HEK293 (cell line): Measurements from ENCODE around the gene GJA1.

Source experiments
- CTCF ChIA-PET: fragments of 350-600 bp; formaldehyde crosslinking; extraction: SDS; loops from one replicate; lab custom pipeline; 2021; ENCODE audit warnings: antibody characterized with exemption; lab: Yijun Ruan, JAX
- POLR2A ChIA-PET: fragments of 300-600 bp; formaldehyde crosslinking; extraction: SDS; loops from one replicate; lab custom pipeline; 2020; ENCODE audit warnings: antibody characterized with exemption, inconsistent platforms; lab: Yijun Ruan, JAX
- H3K27ac ChIP-seq: fragments of 200-500 bp; sonication (Bioruptor generic); 2 replicates; pipeline ENCODE4 v1.5.1; 2014; ENCODE audit warnings: low read depth, low read length, control low read depth, inconsistent platforms; ENCODE audit errors: extremely low read depth
- H3K36me3 ChIP-seq, 2 experiments: fragments of 200-500 bp in 1 of 2; sonication (Bioruptor generic) in 1 of 2; 1 replicate in 1 of 2; 2 replicates in 1 of 2; pipeline ENCODE4 v1.5.1; 2014 to 2017; ENCODE audit warnings: inconsistent platforms in 2 of 2, low read length in 2 of 2; ENCODE audit not compliant: control insufficient read depth in 2 of 2, insufficient read depth in 1 of 2
- H3K4me1 ChIP-seq: fragments of 200-500 bp; sonication (Bioruptor generic); 2 replicates; pipeline ENCODE4 v1.5.1; 2014; ENCODE audit warnings: mild to moderate bottlenecking, low read length, inconsistent platforms; ENCODE audit not compliant: control insufficient read depth, insufficient read depth
- H3K4me3 ChIP-seq: 2 replicates; pipeline ENCODE4 v1.5.1; 2011; ENCODE audit warnings: low read depth, mild to moderate bottlenecking, control low read depth, low read length, moderate library complexity
- H3K9me3 ChIP-seq: fragments of 200-500 bp; sonication (Bioruptor generic); 2 replicates; pipeline ENCODE4 v1.5.1; 2014; ENCODE audit warnings: low read depth, low read length, inconsistent platforms; ENCODE audit not compliant: control insufficient read depth, insufficient read depth
- GLI2 ChIP-seq: fragments of 450-650 bp; formaldehyde crosslinking; IDR thresholded peaks from 2 replicates; pipeline ENCODE4; 2017; ENCODE audit warnings: missing biosample characterization, missing genetic modification characterization, low read depth, borderline replicate concordance
- MZF1 ChIP-seq: fragments of 450-650 bp; formaldehyde crosslinking; IDR thresholded peaks from 2 replicates; pipeline ENCODE4 v1.5.1; 2017; ENCODE audit warnings: missing biosample characterization, missing genetic modification characterization, borderline replicate concordance
- PRDM2 ChIP-seq: fragments of 450-650 bp; formaldehyde crosslinking; IDR thresholded peaks from 2 replicates; pipeline ENCODE4 v1.5.1; 2016; ENCODE audit warnings: missing biosample characterization, missing genetic modification characterization, borderline replicate concordance
- SCRT2 ChIP-seq: fragments of 450-650 bp; formaldehyde crosslinking; IDR thresholded peaks from 2 replicates; pipeline ENCODE4 v1.5.1; 2016; ENCODE audit warnings: missing biosample characterization, missing genetic modification characterization
- ZBTB17 ChIP-seq: fragments of 450-650 bp; formaldehyde crosslinking; IDR thresholded peaks from 2 replicates; pipeline ENCODE4 v1.5.1; 2016; ENCODE audit warnings: missing biosample characterization, missing genetic modification characterization
- ZNF19 ChIP-seq: fragments of 450-650 bp; formaldehyde crosslinking; IDR thresholded peaks from 2 replicates; pipeline ENCODE4; 2016; ENCODE audit warnings: missing biosample characterization, missing genetic modification characterization, low read depth
- ZNF280C ChIP-seq: fragments of 450-650 bp; formaldehyde crosslinking; IDR thresholded peaks from 2 replicates; pipeline ENCODE4 v1.5.1; 2016; ENCODE audit warnings: missing biosample characterization, missing genetic modification characterization
- ZNF366 ChIP-seq: fragments of 450-650 bp; formaldehyde crosslinking; conservative IDR thresholded peaks from 2 replicates; pipeline ENCODE4 v1.5.1; 2016; ENCODE audit warnings: missing biosample characterization, missing genetic modification characterization
- ZNF560 ChIP-seq: fragments of 450-650 bp; formaldehyde crosslinking; IDR thresholded peaks from 2 replicates; pipeline ENCODE4 v1.5.1; 2017; ENCODE audit warnings: missing biosample characterization, missing genetic modification characterization, borderline replicate concordance
- ZNF621 ChIP-seq: fragments of 450-650 bp; formaldehyde crosslinking; IDR thresholded peaks from 2 replicates; pipeline ENCODE4 v1.5.1; 2017; ENCODE audit warnings: missing biosample characterization, missing genetic modification characterization
- ZNF837 ChIP-seq: fragments of 450-650 bp; formaldehyde crosslinking; IDR thresholded peaks from 2 replicates; pipeline ENCODE4 v1.5.1; 2016; ENCODE audit warnings: missing biosample characterization, missing genetic modification characterization
- TF ChIP-seq, protein P1 (sequence below): fragments of 450-650 bp; formaldehyde crosslinking; IDR thresholded peaks from 2 replicates; pipeline ENCODE4 v1.5.1; 2016; ENCODE audit warnings: missing biosample characterization, missing genetic modification characterization
- TF ChIP-seq, protein P2 (sequence below): fragments of 450-650 bp; formaldehyde crosslinking; IDR thresholded peaks from 2 replicates; pipeline ENCODE4 v1.5.1; 2016; ENCODE audit warnings: missing biosample characterization, missing genetic modification characterization

Gene GJA1

GRCh38 chr6:121439475-121439874 is 4.0 kb downstream of the GJA1 start (continued):
- TF ChIP-seq ZNF837 (tag by site-specific recombination) (no peak), ZNF560 (tag by site-specific recombination) (no peak), ZNF19 (tag by site-specific recombination) (no peak)
- TF ChIP-seq, all 188 proteins: peak for 0

- no peaks in the 10 kb centered on the region; a peak in 1 of 3 replicates for H3K36me3 ChIP-seq
- no peak overlapping the region for H3K4me3 ChIP-seq
- no peaks in the 10 kb centered on the region for H3K9me3 ChIP-seq
- TF ChIP-seq, protein P1, sequence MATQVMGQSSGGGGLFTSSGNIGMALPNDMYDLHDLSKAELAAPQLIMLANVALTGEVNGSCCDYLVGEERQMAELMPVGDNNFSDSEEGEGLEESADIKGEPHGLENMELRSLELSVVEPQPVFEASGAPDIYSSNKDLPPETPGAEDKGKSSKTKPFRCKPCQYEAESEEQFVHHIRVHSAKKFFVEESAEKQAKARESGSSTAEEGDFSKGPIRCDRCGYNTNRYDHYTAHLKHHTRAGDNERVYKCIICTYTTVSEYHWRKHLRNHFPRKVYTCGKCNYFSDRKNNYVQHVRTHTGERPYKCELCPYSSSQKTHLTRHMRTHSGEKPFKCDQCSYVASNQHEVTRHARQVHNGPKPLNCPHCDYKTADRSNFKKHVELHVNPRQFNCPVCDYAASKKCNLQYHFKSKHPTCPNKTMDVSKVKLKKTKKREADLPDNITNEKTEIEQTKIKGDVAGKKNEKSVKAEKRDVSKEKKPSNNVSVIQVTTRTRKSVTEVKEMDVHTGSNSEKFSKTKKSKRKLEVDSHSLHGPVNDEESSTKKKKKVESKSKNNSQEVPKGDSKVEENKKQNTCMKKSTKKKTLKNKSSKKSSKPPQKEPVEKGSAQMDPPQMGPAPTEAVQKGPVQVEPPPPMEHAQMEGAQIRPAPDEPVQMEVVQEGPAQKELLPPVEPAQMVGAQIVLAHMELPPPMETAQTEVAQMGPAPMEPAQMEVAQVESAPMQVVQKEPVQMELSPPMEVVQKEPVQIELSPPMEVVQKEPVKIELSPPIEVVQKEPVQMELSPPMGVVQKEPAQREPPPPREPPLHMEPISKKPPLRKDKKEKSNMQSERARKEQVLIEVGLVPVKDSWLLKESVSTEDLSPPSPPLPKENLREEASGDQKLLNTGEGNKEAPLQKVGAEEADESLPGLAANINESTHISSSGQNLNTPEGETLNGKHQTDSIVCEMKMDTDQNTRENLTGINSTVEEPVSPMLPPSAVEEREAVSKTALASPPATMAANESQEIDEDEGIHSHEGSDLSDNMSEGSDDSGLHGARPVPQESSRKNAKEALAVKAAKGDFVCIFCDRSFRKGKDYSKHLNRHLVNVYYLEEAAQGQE = no peak
- TF ChIP-seq ZNF280C (no peak), GLI2 (tag by site-specific recombination) (no peak), PRDM2 (tag by site-specific recombination) (no peak), ZBTB17 (tag by site-specific recombination) (no peak), ZNF366 (no peak), MZF1 (tag by site-specific recombination) (no peak)
- TF ChIP-seq, all 188 proteins: peak for 0
- no peak overlapping the region for H3K27ac ChIP-seq
- POLR2A ChIA-PET = no interaction called here
- CTCF ChIA-PET = interaction anchor here (0.6 to 2.1 kb wide), 3 partner anchors 10 to 647 kb away, joined by 3 to 8 read pairs (median 3); no protein-coding TSS in a partner anchor
- peaks cover 3% of the 10 kb centered on the region; the same call in 1 of the 2 replicates for H3K4me1 ChIP-seq
Observed at GRCh38 chr6:121439926-121440325, 4.5 kb downstream of the GJA1 start.

GRCh38 chr6:121441477-121441876 is 6.0 kb downstream of the GJA1 start:
- H3K36me3 ChIP-seq = peaks cover 0 to 3% of the 10 kb centered on the region in 2 experiments; a peak in 2 of 3 replicates
- H3K9me3 ChIP-seq = no peaks in the 10 kb centered on the region
- POLR2A ChIA-PET = no interaction called here
- CTCF ChIA-PET = no interaction called here
- TF ChIP-seq, protein P2, sequence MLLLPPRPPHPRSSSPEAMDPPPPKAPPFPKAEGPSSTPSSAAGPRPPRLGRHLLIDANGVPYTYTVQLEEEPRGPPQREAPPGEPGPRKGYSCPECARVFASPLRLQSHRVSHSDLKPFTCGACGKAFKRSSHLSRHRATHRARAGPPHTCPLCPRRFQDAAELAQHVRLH (tag by site-specific recombination) = no peak
- TF ChIP-seq ZNF621 (tag by site-specific recombination) (no peak), SCRT2 (tag by site-specific recombination) (peak; percentile 85)
- no peak overlapping the region for H3K27ac ChIP-seq
- H3K4me1 ChIP-seq = peaks cover 3% of the 10 kb centered on the region; the same call in 1 of the 2 replicates
- no peak overlapping the region for H3K4me3 ChIP-seq
